Kidney capillary endothelial cell (primary cell): Measurements from ENCODE around the gene CACNG8.
"Not testable (repeated sequence)": the region's sequence is repeated elsewhere in the genome, so short reads cannot be mapped to it uniquely, and the experiment has no call there.

Experiments used
- DNase-seq: peaks from one replicate; pipeline ENCODE4 v3.0.0-alpha.2; 2018; ENCODE audit warnings: low spot score

The CACNG8 gene

GRCh38 chr19:54035215-54036178 is 72.8 kb downstream of the CACNG8 start:
- DNase-seq = peak; percentile 94

- not testable (repeated sequence) for DNase-seq
Observed at GRCh38 chr19:54036542-54036941, 73.8 kb downstream of the CACNG8 start.
